GM12878 (cell line): Measurements from ENCODE around the gene RAB22A. TPM values are rescaled to one million over a fixed set of nuclear protein-coding genes. Genes with fewer than 3 reads are reported as not detected.

Source experiments
- ATAC-seq: fragments of 200-7000 bp; cut with Tn5 transposase; 3 replicates; pipeline ENCODE4 v1.9.1; 2020; ENCODE audit warnings: mild to moderate bottlenecking, moderate library complexity
- BruUV-seq: library from RNA; stranded (reverse); fragments of 400-500 nt; replicated peaks from 2 replicates; lab custom pipeline; 2021; lab: Mats Ljungman, UMichigan
- CTCF ChIA-PET: fragments of 300-600 bp; sonication (Branson Sonifier 250); formaldehyde crosslinking; extraction: SDS; loops from one replicate; lab custom pipeline; 2021; ENCODE audit warnings: inconsistent platforms; lab: Yijun Ruan, JAX
- POLR2A ChIA-PET: fragments of 350-600 bp; formaldehyde crosslinking; extraction: SDS; loops from one replicate; lab custom pipeline; 2021; ENCODE audit warnings: inconsistent platforms; lab: Charles Lee
- RAD21 ChIA-PET: fragments of 300-600 bp; sonication (Branson Sonifier 250); formaldehyde crosslinking; loops from one replicate; lab custom pipeline; 2023; ENCODE audit warnings: antibody characterized with exemption; ENCODE audit not compliant: unreplicated experiment; lab: Charles Lee
- SMC1A ChIA-PET: fragments of 300-600 bp; sonication (Branson Sonifier 250); formaldehyde crosslinking; loops from one replicate; lab custom pipeline; 2023; ENCODE audit not compliant: unreplicated experiment, uncharacterized antibody; lab: Charles Lee
- DNase-seq: peaks from one replicate; pipeline ENCODE4 v3.0.0-alpha.2; 2011; ENCODE audit warnings: low read depth, low spot score
- FAIRE-seq: peaks from 3 replicates; lab custom pipeline; 2011; peaks lifted over from hg19 to GRCh38; lab: Jason Lieb, UNC
- H2AFZ ChIP-seq: 2 replicates; pipeline ENCODE4 v1.6.0; 2011; ENCODE audit warnings: low read depth, low read length, control low read depth; ENCODE audit not compliant: control insufficient read depth
- H3K27ac ChIP-seq: 2 replicates; pipeline ENCODE4 v1.5.1; 2011; ENCODE audit warnings: control low read depth; ENCODE audit not compliant: control insufficient read depth, insufficient read depth
- H3K27me3 ChIP-seq, 2 experiments: replicated peaks in 1 of 2; 2 replicates each; pipeline versions ENCODE4 v1.6.0 to v1.6.1; 2011; ENCODE audit warnings: low read length in 1 of 2; ENCODE audit not compliant: control insufficient read depth in 2 of 2, insufficient read depth in 2 of 2
- H3K36me3 ChIP-seq, 2 experiments: 2 replicates each; pipeline ENCODE4 v1.5.1; 2011; ENCODE audit warnings: low read length in 1 of 2; ENCODE audit not compliant: control insufficient read depth in 2 of 2, insufficient read depth in 2 of 2
- H3K4me1 ChIP-seq: 2 replicates; pipeline ENCODE4 v1.6.1; 2011; ENCODE audit warnings: mild to moderate bottlenecking, low read length, moderate library complexity, mixed read lengths; ENCODE audit not compliant: control insufficient read depth, insufficient read depth
- H3K4me2 ChIP-seq: 2 replicates; pipeline ENCODE4 v1.6.0; 2011; ENCODE audit warnings: control low read depth; ENCODE audit not compliant: control insufficient read depth, insufficient read depth
- H3K4me3 ChIP-seq: fragments of 200-600 bp; sonication (generic); 2 replicates; pipeline ENCODE4 v1.5.1; 2016
- H3K79me2 ChIP-seq: 2 replicates; pipeline ENCODE4 v1.6.0; 2011; ENCODE audit warnings: low read length; ENCODE audit not compliant: control insufficient read depth, insufficient read depth
- H3K9ac ChIP-seq: 2 replicates; pipeline ENCODE4 v1.8.0; 2011; ENCODE audit warnings: low read length, control low read depth, mixed read lengths; ENCODE audit not compliant: control insufficient read depth, insufficient read depth
- H3K9me3 ChIP-seq: replicated peaks from 3 replicates; pipeline ENCODE4 v1.5.1; 2011; ENCODE audit warnings: mild to moderate bottlenecking, low read length; ENCODE audit not compliant: control insufficient read depth, insufficient read depth
- H4K20me1 ChIP-seq: 2 replicates; pipeline ENCODE4 v1.6.0; 2011; ENCODE audit not compliant: control insufficient read depth, insufficient read depth
- CEBPB ChIP-seq, 2 experiments: fragments of 150-350 bp in 1 of 2; IDR thresholded peaks; 2 replicates each; pipeline ENCODE4 v1.6.1; 2012 to 2014; ENCODE audit warnings: low read depth in 2 of 2, low read length in 2 of 2, borderline replicate concordance in 1 of 2, inconsistent platforms in 1 of 2
- ZNF274 ChIP-seq: IDR thresholded peaks from one replicate; pipeline ENCODE4 v1.8.0; 2011; ENCODE audit not compliant: insufficient read length, insufficient read depth
- WGBS: methylation state at CpG from one replicate; pipeline ENCODE4 v1.1.6; 2016; ENCODE audit warnings: low lambda C conversion rate; ENCODE audit not compliant: insufficient replicate concordance, insufficient coverage; ENCODE audit errors: missing lambda C conversion rate; 5-methylcytosine and 5-hydroxymethylcytosine counted together
- in situ Hi-C: fragments of 300-500 bp; cut with MboI; formaldehyde crosslinking; loops from 9 replicates; pipeline ENCODE4 v1.14.3; 2018; ENCODE audit warnings: mixed read lengths
- intact Hi-C: fragments of 100-400 bp; cut with micrococcal nuclease; formaldehyde crosslinking; loops from one replicate; pipeline ENCODE4 v1.14.2; 2022; ENCODE audit not compliant: unreplicated experiment
- polyA plus RNA-seq, 11 experiments: library from polyadenylated mRNA; depleted of rRNA in 4 of 11; unstranded in 6 of 11; stranded (reverse) in 5 of 11; fragments of >200 nt; fragmentation: Nextera tagmentation in 4 of 11; fragmentation: Illumina TruSeq in 1 of 11; extraction: Ambion mirVana in 4 of 11; extraction: Trizol in 1 of 11; gene quantifications; 1 replicate in 1 of 11; 2 replicates in 10 of 11; pipeline versions ENCODE4 v1.2.1 to v1.2.3, GENCODE V29; 2011 to 2016; ENCODE audit warnings: inconsistent platforms in 2 of 11, missing spikeins in 2 of 11, low read depth in 1 of 11
- total RNA-seq, 4 experiments: library from RNA; depleted of rRNA in 3 of 4; stranded (reverse); fragments of >200 nt in 3 of 4; fragmentation: Illumina TruSeq in 1 of 4; extraction: Trizol in 1 of 4; gene quantifications; 2 replicates each; pipeline versions ENCODE4 v1.2.1 to v1.2.3, GENCODE V29; 2013 to 2021
- TF ChIP-seq, protein P1 (sequence below): fragments of 450-650 bp; IDR thresholded peaks from 2 replicates; pipeline ENCODE4 v1.6.1; 2017; ENCODE audit warnings: antibody characterized with exemption, mild to moderate bottlenecking, moderate library complexity
- TF ChIP-seq, protein P2 (sequence below): fragments of 450-650 bp; IDR thresholded peaks from 2 replicates; pipeline ENCODE4 v1.6.1; 2017; ENCODE audit warnings: mild to moderate bottlenecking, moderate library complexity

Gene RAB22A
- total and polyA plus RNA-seq, 10 of the 15 experiments (the other 5 are each of a cell fraction or from before 2014, with no cell fraction given) = 2.7 to 12.0 (median 10.0) TPM

DNA sequence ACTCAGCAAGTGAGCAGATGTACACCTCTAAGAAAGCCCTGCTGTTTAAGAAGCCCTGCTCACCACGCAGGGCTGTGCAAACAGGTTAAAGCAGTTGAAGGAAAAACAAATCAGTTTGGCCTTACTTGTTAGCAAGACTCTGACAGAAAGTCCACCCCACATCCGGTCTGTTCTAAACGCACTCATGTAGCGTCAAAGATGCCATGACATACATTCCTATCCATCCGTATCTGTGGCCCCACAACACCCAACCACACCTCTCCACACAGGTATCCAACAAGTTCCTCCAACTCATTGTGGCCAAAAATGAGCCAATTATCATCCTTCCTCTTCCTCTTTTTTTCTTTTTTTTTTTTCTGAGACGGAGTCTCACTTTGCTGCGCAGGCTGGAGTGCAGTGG is 22.8 kb upstream of the RAB22A start:
- POLR2A ChIA-PET = no interaction called here
- intact Hi-C loops = no loop called here

More for the DNA sequence above, 22.8 kb upstream of the RAB22A start:
- no peaks in the 10 kb centered on the region for H4K20me1 ChIP-seq
- no TSS peak for BruUV-seq
- peaks cover 0 to 8% of the 10 kb centered on the region in 2 experiments; a peak in 1 of 4 replicates for H3K36me3 ChIP-seq
- H3K9ac ChIP-seq = no peak overlapping the region
- H3K27ac ChIP-seq = no peak overlapping the region
- H3K4me2 ChIP-seq = no peak overlapping the region
- in situ Hi-C loops = no loop called here
- WGBS = 84% methylated on average over 7 of the region's 7 CpGs
- ATAC-seq (no peak), DNase-seq (no peak), FAIRE-seq (no peak)
- H3K27me3 ChIP-seq = no peaks in the 10 kb centered on the region
- H3K4me1 ChIP-seq = no peaks in the 10 kb centered on the region
- TF ChIP-seq ZNF274 = no peak
- TF ChIP-seq, protein P1, sequence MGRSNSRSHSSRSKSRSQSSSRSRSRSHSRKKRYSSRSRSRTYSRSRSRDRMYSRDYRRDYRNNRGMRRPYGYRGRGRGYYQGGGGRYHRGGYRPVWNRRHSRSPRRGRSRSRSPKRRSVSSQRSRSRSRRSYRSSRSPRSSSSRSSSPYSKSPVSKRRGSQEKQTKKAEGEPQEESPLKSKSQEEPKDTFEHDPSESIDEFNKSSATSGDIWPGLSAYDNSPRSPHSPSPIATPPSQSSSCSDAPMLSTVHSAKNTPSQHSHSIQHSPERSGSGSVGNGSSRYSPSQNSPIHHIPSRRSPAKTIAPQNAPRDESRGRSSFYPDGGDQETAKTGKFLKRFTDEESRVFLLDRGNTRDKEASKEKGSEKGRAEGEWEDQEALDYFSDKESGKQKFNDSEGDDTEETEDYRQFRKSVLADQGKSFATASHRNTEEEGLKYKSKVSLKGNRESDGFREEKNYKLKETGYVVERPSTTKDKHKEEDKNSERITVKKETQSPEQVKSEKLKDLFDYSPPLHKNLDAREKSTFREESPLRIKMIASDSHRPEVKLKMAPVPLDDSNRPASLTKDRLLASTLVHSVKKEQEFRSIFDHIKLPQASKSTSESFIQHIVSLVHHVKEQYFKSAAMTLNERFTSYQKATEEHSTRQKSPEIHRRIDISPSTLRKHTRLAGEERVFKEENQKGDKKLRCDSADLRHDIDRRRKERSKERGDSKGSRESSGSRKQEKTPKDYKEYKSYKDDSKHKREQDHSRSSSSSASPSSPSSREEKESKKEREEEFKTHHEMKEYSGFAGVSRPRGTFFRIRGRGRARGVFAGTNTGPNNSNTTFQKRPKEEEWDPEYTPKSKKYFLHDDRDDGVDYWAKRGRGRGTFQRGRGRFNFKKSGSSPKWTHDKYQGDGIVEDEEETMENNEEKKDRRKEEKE = no peak
- TF ChIP-seq, protein P2, sequence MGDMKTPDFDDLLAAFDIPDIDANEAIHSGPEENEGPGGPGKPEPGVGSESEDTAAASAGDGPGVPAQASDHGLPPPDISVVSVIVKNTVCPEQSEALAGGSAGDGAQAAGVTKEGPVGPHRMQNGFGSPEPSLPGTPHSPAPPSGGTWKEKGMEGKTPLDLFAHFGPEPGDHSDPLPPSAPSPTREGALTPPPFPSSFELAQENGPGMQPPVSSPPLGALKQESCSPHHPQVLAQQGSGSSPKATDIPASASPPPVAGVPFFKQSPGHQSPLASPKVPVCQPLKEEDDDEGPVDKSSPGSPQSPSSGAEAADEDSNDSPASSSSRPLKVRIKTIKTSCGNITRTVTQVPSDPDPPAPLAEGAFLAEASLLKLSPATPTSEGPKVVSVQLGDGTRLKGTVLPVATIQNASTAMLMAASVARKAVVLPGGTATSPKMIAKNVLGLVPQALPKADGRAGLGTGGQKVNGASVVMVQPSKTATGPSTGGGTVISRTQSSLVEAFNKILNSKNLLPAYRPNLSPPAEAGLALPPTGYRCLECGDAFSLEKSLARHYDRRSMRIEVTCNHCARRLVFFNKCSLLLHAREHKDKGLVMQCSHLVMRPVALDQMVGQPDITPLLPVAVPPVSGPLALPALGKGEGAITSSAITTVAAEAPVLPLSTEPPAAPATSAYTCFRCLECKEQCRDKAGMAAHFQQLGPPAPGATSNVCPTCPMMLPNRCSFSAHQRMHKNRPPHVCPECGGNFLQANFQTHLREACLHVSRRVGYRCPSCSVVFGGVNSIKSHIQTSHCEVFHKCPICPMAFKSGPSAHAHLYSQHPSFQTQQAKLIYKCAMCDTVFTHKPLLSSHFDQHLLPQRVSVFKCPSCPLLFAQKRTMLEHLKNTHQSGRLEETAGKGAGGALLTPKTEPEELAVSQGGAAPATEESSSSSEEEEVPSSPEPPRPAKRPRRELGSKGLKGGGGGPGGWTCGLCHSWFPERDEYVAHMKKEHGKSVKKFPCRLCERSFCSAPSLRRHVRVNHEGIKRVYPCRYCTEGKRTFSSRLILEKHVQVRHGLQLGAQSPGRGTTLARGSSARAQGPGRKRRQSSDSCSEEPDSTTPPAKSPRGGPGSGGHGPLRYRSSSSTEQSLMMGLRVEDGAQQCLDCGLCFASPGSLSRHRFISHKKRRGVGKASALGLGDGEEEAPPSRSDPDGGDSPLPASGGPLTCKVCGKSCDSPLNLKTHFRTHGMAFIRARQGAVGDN = no peak
- no peak for TF ChIP-seq CEBPB (IDR thresholded peaks at IDR 0.05; ENCODE audit: borderline replicate concordance in 1 of 2, low read depth in 2 of 2, low read length in 2 of 2)
- TF ChIP-seq, all 136 proteins: peak for 0
- ChIA-PET RAD21 (no interaction called here), CTCF (no interaction called here), SMC1A (no interaction called here)
- no peaks in the 10 kb centered on the region for H3K9me3 ChIP-seq
- no peak overlapping the region for H3K4me3 ChIP-seq
- H2AFZ ChIP-seq = no peak overlapping the region
- no peaks in the 10 kb centered on the region for H3K79me2 ChIP-seq
